Neural cell (in vitro differentiated cells): ENCODE measurements around the gene SPOCK3. TPM values are rescaled to one million over a fixed set of nuclear protein-coding genes. Genes with fewer than 3 reads are reported as not detected.
A peak's percentile ranks its signal among the peaks of the same experiment; 100 is the strongest.
"Not testable (repeated sequence)": the region's sequence is repeated elsewhere in the genome, so short reads cannot be mapped to it uniquely, and the experiment has no call there.

Source experiments
- H2AFZ ChIP-seq: fragments of 200-600, 300-800 bp; sonication (generic), shearing (Covaris generic); 2 replicates; pipeline ENCODE4 v1.6.0; 2014; ENCODE audit warnings: low read depth, mild to moderate bottlenecking, antibody characterized with exemption, low read length, moderate library complexity
- H3F3A ChIP-seq: fragments of 200-600 bp; shearing (Covaris generic); 2 replicates; pipeline ENCODE4 v1.6.1; 2016; ENCODE audit warnings: mild to moderate bottlenecking, moderate library complexity, mixed read lengths, antibody characterized with exemption, low read length; ENCODE audit not compliant: insufficient read depth, poor library complexity, severe bottlenecking
- H3K27ac ChIP-seq: fragments of 200-600, 300-800 bp; sonication (generic), shearing (Covaris generic); 2 replicates; pipeline ENCODE4 v1.5.1; 2014; ENCODE audit warnings: mild to moderate bottlenecking, low read length, moderate library complexity
- H3K27me3 ChIP-seq: fragments of 300-800, 200-600 bp; sonication (generic), shearing (Covaris generic); 2 replicates; pipeline ENCODE4 v1.6.0; 2014; ENCODE audit warnings: mild to moderate bottlenecking, low read depth, low read length, moderate library complexity; ENCODE audit not compliant: insufficient read depth
- H3K36me3 ChIP-seq: fragments of 300-800, 200-600 bp; sonication (generic), shearing (Covaris generic); 2 replicates; pipeline ENCODE4 v1.5.1; 2014; ENCODE audit warnings: mild to moderate bottlenecking, antibody characterized with exemption, low read length, moderate library complexity; ENCODE audit not compliant: insufficient read depth
- H3K4me2 ChIP-seq: fragments of 300-800, 200-600 bp; sonication (generic), shearing (Covaris generic); 2 replicates; pipeline ENCODE4 v1.6.0; 2014; ENCODE audit warnings: mild to moderate bottlenecking, low read length
- H3K4me3 ChIP-seq: fragments of 300-800, 200-600 bp; sonication (generic), shearing (Covaris generic); 2 replicates; pipeline ENCODE4 v1.5.1; 2014; ENCODE audit warnings: mild to moderate bottlenecking, low read length, moderate library complexity
- H3K79me2 ChIP-seq: fragments of 200-600 bp; shearing (Covaris generic); replicated peaks from 2 replicates; pipeline ENCODE4 v1.6.0; 2014; ENCODE audit warnings: mild to moderate bottlenecking, low read length, moderate library complexity; ENCODE audit not compliant: insufficient read depth
- H3K9ac ChIP-seq: fragments of 300-800, 200-600 bp; sonication (generic), shearing (Covaris generic); 2 replicates; pipeline ENCODE4 v1.6.1; 2016; ENCODE audit warnings: mild to moderate bottlenecking, low read length, mixed read lengths
- H3K9me2 ChIP-seq: fragments of 200-600 bp; shearing (Covaris generic); 2 replicates; pipeline ENCODE4 v1.6.1; 2016; ENCODE audit warnings: mild to moderate bottlenecking, low read length, mixed read lengths; ENCODE audit not compliant: insufficient read depth
- H3K9me3 ChIP-seq: fragments of 200-600, 300-800 bp; sonication (generic), shearing (Covaris generic); 2 replicates; pipeline ENCODE4 v1.6.1; 2016; ENCODE audit warnings: mild to moderate bottlenecking, mixed run types, low read length, moderate library complexity, mixed read lengths
- H4K20me1 ChIP-seq: fragments of 200-600 bp; shearing (Covaris generic); 2 replicates; pipeline ENCODE4 v1.6.1; 2016; ENCODE audit warnings: mild to moderate bottlenecking, mixed run types; ENCODE audit not compliant: insufficient read depth
- EP300 ChIP-seq: fragments of 450-650 bp; conservative IDR thresholded peaks from 2 replicates; pipeline ENCODE4 v1.6.1; 2014; ENCODE audit warnings: antibody characterized with exemption, mild to moderate bottlenecking, moderate library complexity; ENCODE audit not compliant: poor library complexity, severe bottlenecking
- EZH2 ChIP-seq: fragments of 200-600, 300-800 bp; shearing (Covaris generic), sonication (generic); IDR thresholded peaks from 2 replicates; pipeline ENCODE4 v1.6.1; 2014; ENCODE audit warnings: antibody characterized with exemption, low read length, borderline replicate concordance, mild to moderate bottlenecking; ENCODE audit not compliant: insufficient read depth, poor library complexity, severe bottlenecking
- MXI1 ChIP-seq: fragments of 450-650 bp; conservative IDR thresholded peaks from 2 replicates; pipeline ENCODE4 v1.6.1; 2014; ENCODE audit warnings: antibody characterized with exemption, mild to moderate bottlenecking; ENCODE audit not compliant: poor library complexity, severe bottlenecking
- POLR2AphosphoS5 ChIP-seq: IDR thresholded peaks from 2 replicates; pipeline ENCODE4 v1.6.1; 2012
- RAD21 ChIP-seq: fragments of 450-650 bp; conservative IDR thresholded peaks from 2 replicates; pipeline ENCODE4 v1.6.1; 2014; ENCODE audit warnings: antibody characterized with exemption, mild to moderate bottlenecking, moderate library complexity
- SMC3 ChIP-seq: fragments of 450-650 bp; conservative IDR thresholded peaks from 2 replicates; pipeline ENCODE4 v1.6.1; 2014; ENCODE audit warnings: antibody characterized with exemption, mild to moderate bottlenecking, moderate library complexity; ENCODE audit not compliant: poor library complexity
- TAF1 ChIP-seq: IDR thresholded peaks from 2 replicates; pipeline ENCODE4 v1.6.1; 2012; ENCODE audit warnings: low read depth
- polyA plus RNA-seq: library from polyadenylated mRNA; depleted of rRNA; stranded (reverse); fragments of >200 nt; gene quantifications from 2 replicates; pipeline ENCODE4 v1.2.3, GENCODE V29; 2014
- TF ChIP-seq, protein P1 (sequence below): IDR thresholded peaks from 2 replicates; pipeline ENCODE4 v1.6.1; 2012; ENCODE audit warnings: borderline replicate concordance
- TF ChIP-seq, protein P2 (sequence below): fragments of 450-650 bp; IDR thresholded peaks from 2 replicates; pipeline ENCODE4 v1.5.1; 2014; ENCODE audit warnings: antibody characterized with exemption, mild to moderate bottlenecking, moderate library complexity; ENCODE audit not compliant: poor library complexity, severe bottlenecking

The SPOCK3 gene
- polyA plus RNA-seq, 1 donor from 2014 or later: 7.9 TPM

DNA sequence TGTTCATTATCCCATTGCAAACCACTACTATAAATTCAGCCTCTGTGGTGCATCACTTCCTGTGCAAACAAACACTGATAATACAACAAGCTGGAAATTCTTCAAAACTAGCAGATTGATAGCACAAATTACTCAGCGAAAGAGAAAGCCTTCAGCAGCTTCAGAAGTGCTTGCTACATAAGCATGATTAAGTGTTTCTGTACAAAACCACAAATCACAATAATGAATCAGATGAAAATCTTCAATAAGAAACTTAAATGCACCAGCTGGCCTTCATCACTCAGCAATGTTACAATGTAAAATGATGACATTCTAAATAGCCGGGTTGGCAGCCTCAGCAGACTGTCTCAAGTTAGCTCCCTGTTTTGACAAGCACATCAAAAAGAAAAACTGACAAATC lies 262.2 kb downstream of the SPOCK3 start:
- no peaks in the 10 kb centered on the region for H3F3A ChIP-seq
- no peaks in the 10 kb centered on the region for H3K9me2 ChIP-seq
- H3K27me3 ChIP-seq: no peaks in the 10 kb centered on the region
- TF ChIP-seq POLR2AphosphoS5: no peak
- peak; percentile 57 for TF ChIP-seq EP300
- no peak overlapping the region for H3K9ac ChIP-seq
- H4K20me1 ChIP-seq: no peaks in the 10 kb centered on the region
- peaks cover 4% of the 10 kb centered on the region for H3K9me3 ChIP-seq
- H2AFZ ChIP-seq: no peak overlapping the region
- H3K4me3 ChIP-seq: no peak overlapping the region
- H3K36me3 ChIP-seq: no peaks in the 10 kb centered on the region
- no peak overlapping the region for H3K27ac ChIP-seq
- H3K79me2 ChIP-seq: no peaks in the 10 kb centered on the region
- no peak overlapping the region for H3K4me2 ChIP-seq

DNA sequence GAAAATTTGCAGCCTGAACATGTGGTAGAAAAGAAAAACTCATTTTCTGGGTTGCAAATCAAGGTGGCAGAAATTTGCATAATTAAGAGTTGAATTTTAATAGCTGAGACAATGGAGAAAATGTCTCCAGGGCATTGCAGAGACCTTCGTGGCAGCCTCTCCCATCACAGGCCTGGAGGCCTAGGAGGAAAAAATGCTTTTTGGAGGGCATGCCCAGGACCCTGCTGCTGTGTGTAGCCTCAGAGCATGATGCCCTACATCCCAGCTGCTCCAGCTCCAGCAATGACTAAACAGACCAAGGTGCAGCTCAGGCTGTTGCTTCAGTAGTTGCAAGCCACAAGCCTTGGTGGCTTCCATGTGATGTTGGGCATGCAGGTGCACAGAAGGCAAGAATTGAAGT lies 266.1 kb downstream of the SPOCK3 start:
- not testable (repeated sequence) for H3K9me3 ChIP-seq, H3K79me2 ChIP-seq, H3K9me2 ChIP-seq, H3F3A ChIP-seq, H3K9ac ChIP-seq, H2AFZ ChIP-seq, H3K4me3 ChIP-seq, H3K4me2 ChIP-seq, H3K27ac ChIP-seq, H4K20me1 ChIP-seq, H3K36me3 ChIP-seq, H3K27me3 ChIP-seq

DNA sequence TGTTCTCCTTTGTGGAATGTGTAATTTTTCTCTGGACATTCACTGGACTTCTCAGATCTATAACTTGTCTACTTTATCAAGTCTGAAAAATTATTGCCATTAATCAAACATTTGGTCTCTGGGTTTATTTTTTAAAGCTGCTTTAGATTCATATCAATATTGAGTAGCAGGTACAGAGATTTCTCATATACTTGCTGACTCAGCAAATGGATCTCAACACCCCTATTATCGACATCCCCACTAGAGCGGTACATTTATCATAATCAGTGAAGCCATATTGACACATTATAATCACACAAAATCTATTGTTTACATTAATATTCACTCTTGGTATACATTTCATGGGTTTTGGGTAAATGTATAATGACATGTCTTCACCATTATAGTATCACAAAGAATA lies 268.7 kb downstream of the SPOCK3 start:
- no peak overlapping the region for H3K9ac ChIP-seq
- TF ChIP-seq MXI1 (no peak), EP300 (no peak), SMC3 (no peak), RAD21 (no peak), TAF1 (no peak), EZH2 (no peak), POLR2AphosphoS5 (no peak)
- TF ChIP-seq, protein P1, sequence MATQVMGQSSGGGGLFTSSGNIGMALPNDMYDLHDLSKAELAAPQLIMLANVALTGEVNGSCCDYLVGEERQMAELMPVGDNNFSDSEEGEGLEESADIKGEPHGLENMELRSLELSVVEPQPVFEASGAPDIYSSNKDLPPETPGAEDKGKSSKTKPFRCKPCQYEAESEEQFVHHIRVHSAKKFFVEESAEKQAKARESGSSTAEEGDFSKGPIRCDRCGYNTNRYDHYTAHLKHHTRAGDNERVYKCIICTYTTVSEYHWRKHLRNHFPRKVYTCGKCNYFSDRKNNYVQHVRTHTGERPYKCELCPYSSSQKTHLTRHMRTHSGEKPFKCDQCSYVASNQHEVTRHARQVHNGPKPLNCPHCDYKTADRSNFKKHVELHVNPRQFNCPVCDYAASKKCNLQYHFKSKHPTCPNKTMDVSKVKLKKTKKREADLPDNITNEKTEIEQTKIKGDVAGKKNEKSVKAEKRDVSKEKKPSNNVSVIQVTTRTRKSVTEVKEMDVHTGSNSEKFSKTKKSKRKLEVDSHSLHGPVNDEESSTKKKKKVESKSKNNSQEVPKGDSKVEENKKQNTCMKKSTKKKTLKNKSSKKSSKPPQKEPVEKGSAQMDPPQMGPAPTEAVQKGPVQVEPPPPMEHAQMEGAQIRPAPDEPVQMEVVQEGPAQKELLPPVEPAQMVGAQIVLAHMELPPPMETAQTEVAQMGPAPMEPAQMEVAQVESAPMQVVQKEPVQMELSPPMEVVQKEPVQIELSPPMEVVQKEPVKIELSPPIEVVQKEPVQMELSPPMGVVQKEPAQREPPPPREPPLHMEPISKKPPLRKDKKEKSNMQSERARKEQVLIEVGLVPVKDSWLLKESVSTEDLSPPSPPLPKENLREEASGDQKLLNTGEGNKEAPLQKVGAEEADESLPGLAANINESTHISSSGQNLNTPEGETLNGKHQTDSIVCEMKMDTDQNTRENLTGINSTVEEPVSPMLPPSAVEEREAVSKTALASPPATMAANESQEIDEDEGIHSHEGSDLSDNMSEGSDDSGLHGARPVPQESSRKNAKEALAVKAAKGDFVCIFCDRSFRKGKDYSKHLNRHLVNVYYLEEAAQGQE: no peak
- TF ChIP-seq, protein P2, sequence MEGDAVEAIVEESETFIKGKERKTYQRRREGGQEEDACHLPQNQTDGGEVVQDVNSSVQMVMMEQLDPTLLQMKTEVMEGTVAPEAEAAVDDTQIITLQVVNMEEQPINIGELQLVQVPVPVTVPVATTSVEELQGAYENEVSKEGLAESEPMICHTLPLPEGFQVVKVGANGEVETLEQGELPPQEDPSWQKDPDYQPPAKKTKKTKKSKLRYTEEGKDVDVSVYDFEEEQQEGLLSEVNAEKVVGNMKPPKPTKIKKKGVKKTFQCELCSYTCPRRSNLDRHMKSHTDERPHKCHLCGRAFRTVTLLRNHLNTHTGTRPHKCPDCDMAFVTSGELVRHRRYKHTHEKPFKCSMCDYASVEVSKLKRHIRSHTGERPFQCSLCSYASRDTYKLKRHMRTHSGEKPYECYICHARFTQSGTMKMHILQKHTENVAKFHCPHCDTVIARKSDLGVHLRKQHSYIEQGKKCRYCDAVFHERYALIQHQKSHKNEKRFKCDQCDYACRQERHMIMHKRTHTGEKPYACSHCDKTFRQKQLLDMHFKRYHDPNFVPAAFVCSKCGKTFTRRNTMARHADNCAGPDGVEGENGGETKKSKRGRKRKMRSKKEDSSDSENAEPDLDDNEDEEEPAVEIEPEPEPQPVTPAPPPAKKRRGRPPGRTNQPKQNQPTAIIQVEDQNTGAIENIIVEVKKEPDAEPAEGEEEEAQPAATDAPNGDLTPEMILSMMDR: no peak
- no peak overlapping the region for H2AFZ ChIP-seq
- H3K4me3 ChIP-seq: no peak overlapping the region
- H3K27ac ChIP-seq: no peak overlapping the region
- H3K79me2 ChIP-seq: no peaks in the 10 kb centered on the region
- H3K9me3 ChIP-seq: peaks cover 4% of the 10 kb centered on the region
- H3F3A ChIP-seq: no peaks in the 10 kb centered on the region
- H3K36me3 ChIP-seq: no peaks in the 10 kb centered on the region
- no peaks in the 10 kb centered on the region for H4K20me1 ChIP-seq
- no peaks in the 10 kb centered on the region for H3K27me3 ChIP-seq
- H3K9me2 ChIP-seq: no peaks in the 10 kb centered on the region
- H3K4me2 ChIP-seq: no peak overlapping the region
